Left renal pelvis (tissue), 4 donors: ENCODE measurements around the gene TIMM17A. TPM values are rescaled to one million over a fixed set of nuclear protein-coding genes. Genes with fewer than 3 reads are reported as not detected.
A peak's percentile ranks its signal among the peaks of the same experiment; 100 is the strongest.

Experiments used
- DNase-seq, 4 donors: peaks; one replicate each; pipeline ENCODE4 v3.0.0-alpha.2; 2013; ENCODE audit warnings: low read depth in 4 of 4, low spot score in 3 of 4
- polyA plus RNA-seq, 4 donors: library from polyadenylated mRNA; unstranded; fragments of 120-200 nt; gene quantifications; one replicate each; pipeline ENCODE4 v1.2.1, GENCODE V29; 2013; ENCODE audit not compliant: insufficient read length in 4 of 4

The TIMM17A gene
- 10 to 100 TPM; 46.6 to 74.6 (median 63.2) TPM for polyA plus RNA-seq

DNA sequence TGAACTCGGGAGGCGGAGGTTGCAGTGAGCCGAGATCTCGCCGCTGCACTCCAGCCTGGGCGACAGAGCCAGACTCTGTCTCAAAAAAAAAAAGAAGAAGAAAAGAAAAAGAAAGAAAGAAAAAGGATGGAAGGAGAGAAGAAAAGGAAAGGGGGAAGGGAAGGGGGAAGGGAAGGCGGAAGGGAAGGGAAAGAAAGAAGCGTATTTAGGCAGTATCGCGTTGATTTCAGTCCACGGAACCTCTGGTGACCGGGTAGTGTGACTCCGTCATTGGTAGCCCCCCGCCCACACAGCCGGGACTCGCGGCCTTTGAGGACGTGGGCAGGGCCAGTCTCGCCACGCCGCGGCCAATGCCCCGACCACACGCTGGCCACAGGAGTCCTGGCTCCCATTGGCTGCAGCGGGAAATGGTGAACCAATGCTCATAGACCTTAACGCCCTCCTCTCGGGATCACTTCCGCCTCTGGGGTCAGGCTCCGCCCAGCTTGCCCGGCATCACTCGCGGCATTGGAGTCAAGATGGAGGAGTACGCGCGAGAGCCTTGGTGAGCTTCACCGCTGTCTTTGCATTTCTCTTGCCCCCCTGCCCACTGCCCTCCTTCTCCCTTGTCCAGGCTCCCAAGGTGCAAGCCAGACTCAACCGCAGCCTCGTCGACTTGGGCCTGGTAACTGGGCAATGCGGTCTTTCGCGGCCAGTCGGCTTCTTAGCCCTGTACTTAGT, at the start of gene TIMM17A:
TIMM17A (plus strand) TSS at position 495 of the 720 bp plus-strand sequence; CDS start at position 519, 24 bp downstream.
- DNase-seq, result peak; percentile 92 to 97 (median 95)

DNA sequence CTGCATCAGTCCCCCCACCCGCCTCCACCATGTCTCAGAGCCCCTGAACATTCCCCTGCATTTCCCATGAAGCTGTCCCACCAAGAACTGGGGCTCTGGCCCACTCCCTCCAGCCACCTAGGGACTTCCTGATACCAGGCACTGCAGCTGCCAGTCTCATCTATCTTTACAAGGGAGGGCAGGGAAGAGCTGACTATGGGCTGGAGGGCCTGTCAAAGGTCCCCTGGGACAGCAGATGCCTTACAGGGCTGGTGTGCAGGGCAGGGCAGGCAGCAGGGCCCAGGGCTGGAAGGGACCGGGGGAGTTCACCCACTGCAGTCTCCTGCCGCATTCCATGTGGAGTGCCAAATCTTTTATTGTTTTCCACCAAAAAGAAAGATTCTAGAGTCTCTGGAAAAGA, 49.0 kb upstream of the TIMM17A start:
- DNase-seq, result no peak

DNA sequence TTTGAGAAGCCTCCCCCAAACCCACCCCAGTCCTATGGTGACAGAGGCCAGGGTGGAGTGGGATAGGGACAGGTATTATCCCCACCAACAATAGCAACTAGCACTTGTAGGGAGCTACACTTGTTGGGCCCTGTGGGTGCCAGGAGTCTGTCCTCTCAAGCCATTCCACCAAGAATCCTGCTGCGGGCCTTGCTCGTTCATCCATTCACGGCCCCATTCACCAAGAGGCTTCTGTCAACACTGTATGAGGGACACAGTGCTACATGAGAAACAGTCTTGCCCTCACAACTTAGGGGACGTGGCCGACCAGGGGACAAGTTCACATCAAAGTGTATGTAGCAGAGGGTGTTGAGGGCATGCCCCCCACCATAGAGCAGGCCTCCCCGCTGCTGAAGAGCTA, 47.7 kb upstream of the TIMM17A start:
- no peak for DNase-seq

DNA sequence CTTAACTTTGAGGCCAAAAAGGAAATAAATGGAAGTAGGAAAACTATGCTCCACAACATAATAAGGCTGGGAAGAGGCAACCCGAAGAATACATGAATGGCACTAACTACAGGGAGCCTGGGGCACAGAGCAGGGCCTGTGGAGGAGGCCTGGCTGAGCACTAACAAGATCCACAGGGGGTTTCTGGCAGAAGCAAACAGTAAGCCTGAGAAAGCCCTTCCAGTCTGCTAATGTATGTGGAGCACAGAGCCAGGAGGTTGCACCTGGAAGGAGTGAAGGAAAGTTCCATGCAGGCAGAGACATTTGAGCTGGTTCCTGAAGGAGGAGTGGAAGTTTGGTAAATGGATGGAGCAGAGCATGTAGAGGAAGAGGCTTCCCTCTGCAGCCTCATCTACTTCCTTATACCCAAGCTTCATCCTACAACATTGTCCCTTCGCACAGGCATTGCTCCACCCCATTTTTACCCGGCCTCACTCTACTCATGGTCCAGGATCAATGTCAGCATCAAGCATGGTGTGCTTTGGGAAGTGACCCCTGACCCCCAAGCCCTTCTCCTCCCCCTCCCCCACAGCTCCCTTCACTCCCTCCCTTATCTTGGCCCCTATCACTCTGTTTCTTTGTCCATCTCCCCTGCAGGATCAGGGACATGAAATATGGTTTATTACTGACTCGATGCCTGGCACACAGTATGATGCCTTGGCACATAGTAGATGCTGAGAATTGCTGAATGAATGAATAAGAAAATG, 43.3 kb upstream of the TIMM17A start:
- no peak for DNase-seq

DNA sequence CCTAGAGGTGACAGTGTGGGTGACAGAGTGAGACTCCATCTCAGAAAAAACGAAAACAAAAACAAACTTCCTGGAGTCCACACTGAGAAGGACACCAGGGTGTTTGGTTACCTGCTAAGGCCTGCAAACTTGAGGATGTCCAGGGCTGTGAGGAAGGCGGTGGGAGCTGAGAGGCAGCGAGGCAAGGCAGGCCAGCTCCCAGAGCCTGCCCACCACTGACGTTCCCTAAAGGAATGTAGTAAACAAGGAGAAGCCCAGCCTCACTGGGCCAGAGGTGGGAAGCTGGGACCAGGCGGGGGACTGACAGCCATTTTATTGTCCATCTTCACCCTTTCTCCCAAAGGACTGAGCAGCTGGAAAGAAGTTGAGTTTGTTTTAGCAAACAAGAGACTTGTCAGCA, 42.5 kb upstream of the TIMM17A start:
- DNase-seq, result no peak

DNA sequence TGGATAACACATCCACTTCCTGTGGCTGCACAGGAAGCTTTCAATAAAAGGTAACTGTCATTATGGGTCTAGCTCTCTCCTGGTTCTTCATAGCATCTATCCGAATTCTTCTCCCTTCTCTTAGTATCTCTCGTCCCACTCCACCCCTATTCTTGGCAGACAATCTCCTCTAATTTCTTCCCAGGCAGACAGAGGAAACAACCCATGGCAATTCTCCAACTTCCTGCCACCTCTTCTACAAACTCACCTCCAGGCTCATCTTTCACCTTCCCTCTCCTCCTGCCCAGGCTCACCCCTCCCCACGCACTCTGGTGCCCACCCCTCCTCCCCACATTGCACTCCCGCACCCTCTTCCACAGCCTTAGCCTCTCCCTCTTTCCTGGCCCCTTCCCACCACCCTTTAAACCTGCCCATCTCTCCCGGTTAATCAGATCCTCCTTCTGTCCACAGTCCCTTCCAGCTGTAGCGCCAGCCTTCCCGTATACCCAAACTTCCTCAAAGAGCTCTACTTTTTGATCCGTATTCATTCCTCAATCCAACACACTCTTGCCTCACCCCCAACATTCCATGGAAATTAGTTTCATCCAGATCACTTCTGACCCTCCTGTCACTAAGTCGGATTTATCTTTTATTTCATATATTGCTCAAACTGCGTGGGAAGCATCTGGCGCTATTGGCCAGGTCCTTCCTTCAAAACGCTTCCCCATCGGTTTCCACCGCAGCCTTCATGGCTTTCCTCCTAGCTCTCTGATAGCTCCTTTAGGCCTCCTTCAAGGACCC, 40.7 kb upstream of the TIMM17A start:
- DNase-seq, result no peak

DNA sequence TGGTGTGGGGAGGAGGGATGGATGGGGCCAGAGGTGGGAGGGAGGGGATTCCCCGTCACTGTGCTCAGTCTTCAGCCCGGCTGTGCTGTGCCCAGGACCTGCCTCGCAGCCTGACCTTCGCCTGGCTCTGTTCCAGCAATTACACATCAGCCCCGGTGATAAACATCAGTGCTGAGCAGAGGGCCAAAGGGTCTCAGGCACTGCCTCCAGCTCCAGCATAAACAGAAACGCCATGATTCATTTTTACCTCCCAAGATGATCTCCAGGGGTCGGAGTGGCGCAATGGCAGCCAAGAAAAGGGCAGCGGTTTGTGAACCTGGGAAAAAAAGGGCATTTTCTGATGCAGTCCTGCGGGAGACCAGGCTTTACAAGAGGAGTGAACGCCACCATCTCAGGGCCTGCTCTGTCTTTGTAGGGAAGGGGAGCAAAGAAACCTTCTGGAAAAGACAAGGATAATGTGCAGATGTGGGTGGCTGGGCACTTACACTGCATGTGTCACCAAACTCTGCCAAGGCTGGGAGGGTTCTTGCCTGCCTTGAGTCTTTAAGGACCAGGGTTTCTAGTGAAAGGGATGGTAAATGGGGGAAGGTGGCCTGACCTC, 38.6 kb upstream of the TIMM17A start:
- DNase-seq, result peak in 3 of 4 donors; percentile 65 to 76 (median 72)

DNA sequence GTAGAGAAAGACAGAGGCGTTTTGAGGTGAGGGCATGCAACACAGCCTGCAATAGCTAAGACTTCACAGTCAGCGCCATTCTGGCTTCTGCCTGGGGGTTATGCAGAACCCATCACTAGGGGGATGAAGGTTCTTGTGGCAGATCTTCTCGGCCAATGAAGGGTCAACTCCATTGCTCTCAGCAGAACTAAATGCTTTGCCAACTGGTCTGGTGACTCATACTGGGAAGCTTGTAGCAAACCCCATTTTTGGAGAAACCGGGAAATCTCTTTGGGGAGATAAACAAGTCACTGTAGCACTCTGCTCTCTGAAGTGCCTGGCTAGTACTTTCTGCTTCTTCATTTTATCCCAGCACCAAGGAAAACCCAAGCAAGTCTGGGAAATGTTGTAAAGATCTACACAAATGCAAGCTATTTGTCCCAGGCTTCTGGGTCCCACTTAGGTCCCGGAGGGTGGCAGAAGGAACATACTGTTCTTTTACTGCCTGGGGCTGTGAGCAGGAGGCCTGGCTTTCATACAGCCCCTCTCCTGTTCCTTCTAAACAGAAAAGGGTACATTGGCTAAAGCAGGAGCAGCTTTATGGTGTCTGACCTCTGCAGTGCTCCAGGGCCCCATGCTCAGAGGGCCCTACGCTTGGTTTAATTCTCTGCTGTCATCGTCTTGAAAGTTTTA, 37.8 kb upstream of the TIMM17A start:
- no peak for DNase-seq

DNA sequence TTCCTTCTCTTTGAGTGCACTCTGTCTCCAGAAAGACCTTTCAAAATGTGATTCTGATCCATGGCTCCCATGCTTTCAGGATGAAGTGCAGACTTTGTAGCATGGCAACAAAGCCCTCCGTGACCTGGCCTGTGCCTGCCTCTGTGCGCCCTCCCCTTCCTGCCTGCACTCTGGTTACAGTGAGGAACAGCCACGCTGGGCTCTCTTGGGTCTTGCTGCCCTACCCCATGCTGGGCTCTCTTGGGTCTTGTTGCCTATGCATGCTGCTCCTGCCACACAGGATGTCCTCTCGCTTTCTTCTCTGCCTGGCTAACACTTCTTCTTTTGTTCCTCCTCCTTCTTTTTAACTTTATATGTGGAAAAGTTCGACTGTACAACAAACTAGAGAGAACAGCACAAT, 37.0 kb upstream of the TIMM17A start:
- no peak for DNase-seq

DNA sequence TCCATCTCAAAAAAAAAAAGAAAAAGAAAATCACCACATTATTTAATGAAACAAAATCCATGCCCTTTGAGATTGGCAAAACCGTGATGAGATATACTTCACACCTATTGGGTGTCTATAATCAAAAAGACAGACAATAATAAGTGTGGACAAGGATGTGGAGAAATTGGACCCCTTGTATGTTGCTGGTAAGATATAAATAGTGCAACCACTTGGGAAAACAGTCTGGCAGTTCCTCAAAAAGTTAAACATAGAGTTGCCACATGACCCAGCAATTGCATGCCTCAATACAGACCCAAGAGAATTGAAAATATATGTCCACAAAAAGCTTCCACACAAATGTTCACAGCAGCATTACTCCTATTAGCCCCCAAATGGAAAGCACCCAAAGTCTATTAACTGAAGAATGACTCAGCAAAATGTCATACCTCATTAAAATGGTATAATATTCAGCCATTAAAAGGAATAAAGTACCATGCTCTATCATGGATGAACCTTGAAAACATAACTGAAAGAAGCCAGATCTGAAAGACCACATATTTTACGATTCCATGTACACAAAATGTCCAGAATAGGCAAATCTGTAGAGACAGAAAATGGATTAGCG, 33.2 kb upstream of the TIMM17A start:
- DNase-seq, result no peak

DNA sequence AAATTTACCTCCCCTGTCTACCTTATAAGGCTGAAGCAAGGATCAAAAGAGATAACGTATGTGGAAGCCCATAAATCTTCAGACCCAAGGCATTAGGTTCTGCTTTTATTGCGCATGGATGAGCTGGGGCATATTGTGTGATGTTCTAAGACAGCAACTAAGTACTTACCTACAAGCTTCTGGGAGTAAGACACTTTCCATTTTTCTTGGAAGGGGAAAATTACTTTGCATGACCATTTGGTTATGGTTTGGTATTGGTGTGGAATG, 30.1 kb upstream of the TIMM17A start:
- no peak for DNase-seq

DNA sequence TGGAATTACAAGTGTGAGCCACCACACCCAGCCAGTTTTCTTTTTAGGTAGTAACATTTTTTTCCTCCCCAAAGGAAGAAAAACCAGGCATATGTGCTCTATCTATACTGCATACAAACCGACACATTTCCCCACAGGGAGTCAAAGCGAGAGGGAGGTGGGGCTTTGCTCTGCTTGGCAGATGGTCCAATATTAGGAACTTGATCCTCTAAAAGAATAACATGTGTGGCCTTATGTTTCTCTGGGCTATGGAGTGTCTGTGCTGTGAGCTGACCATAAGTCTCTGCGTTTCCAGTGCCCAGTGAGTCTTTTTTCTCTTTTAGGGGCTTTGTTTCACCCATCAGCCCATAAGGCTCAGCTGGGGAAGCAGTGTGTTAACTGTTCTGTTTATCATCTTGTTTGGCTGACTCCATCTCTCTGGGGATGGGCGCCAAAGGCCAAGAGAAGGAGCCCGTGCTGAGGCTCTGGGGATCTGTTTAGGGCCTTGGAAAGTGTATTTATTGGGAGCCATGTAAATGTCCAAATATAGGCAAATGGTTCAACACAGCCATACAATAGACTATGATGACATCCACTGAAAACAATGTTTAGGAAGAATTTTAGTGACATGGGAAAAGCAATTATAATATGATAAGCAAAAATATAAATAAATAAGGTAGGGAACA, 29.2 kb upstream of the TIMM17A start:
- DNase-seq, result no peak

DNA sequence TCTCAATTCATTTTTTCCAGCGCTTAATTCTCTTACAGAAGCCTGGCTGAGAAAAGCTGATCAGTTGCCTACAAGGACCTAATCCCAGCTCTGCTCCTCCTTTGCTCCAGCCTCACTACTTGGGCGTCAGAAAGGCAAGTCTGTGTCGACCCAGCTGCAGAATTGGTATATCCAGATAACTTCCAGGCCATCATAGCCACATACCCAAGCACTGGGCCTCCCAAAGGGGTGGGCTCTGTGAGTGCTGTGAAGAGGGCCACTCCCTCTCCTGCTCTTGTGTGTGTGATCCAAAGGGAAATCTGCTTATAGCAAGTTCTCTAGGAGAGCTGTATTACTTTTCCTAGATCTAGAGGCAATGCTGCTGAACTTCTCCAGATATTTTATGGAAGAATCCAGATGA, 27.0 kb upstream of the TIMM17A start:
- DNase-seq, result no peak

DNA sequence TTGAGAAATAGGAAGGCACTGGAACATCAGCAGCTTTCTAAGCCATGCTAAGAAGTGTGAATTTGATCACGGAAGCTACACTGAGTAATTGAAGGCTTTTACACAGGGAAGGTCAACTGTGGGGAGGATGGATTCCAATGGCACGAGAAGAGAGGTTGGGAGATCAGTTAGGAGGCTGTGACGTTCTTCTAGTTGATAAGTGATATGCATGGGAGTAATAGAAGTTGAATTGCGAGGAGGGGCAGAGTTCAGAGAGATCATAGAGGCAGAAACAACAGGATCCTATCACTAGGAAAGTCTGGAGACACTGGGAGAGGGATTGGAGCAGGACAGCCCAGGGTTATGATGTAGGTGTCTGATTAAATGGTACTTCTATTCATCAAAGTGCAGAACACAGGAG, 25.2 kb upstream of the TIMM17A start:
- no peak for DNase-seq

DNA sequence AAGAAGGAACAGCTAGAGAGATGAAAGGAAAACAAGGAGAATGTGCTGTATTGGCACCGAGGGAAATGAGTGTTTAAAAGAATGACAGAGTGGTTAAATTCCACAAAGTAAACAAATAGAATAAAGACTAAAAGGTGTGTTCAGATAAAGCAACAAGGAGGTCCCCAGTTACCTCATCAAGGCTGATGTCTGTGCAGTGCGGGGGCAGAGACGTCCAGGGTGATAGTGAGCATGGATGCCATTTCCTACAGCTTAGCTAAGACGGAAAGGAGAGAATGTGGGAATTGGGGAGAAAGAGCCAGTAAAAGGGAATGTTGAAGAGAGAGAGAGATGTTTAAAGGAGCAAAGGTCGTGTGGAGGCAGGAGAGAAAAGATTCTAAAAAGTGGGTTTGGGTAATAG, 24.5 kb upstream of the TIMM17A start:
- DNase-seq, result no peak

DNA sequence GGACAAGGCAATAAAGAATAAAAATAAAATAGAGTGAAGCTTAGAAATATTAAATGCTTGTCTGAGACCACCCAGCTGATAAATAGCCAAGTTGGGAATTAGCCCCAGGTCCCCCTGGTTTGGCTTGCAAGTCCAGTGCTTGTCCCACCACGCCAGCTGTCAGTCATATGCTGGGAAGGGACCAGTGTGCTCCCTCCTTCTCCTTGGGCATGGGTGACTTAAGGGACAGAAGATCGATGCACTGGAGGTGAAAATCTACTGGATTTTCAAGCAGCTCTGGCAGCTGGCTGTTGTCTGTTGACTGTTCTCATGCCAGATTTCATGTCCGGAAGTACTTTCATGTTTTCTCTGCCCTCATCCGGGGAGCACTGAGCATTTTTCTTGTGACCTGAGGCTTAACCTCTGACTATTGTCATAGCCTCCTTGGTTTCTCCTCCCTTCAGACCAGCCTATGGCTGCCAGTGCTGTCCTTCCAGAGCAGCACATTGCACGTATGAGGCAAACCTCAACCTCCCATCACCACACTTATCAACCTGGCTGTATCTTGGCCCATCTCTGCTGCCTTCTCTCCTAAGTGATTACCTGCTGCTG, 21.4 kb upstream of the TIMM17A start:
- DNase-seq, result no peak

DNA sequence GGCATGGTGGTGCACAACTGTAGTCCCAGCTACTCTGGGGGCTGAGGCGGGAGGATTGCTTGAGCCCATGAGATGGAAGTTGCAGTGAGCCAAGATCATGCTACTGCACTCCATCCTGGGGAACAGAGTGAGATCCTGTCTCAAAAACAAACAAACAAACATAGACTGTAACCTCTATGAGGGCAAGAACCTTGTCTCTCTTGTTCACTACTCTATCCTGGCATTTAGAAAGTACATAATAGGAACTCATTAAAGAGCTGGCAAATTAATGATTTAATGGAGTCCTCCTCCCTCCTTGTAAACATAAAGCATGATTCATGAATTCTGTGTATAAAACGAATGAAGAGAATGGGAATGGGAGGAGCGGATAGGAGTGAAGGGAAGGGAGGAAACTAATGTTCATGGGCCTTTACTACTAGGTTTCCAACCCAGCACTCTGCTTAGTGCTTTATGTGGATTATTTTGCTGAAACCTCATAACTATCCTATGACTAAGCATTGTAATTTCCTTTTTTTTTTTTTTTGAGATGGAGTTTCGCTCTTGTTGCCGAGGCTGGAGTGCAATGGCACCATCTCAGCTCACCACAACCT, 17.6 kb upstream of the TIMM17A start:
- DNase-seq, result no peak

DNA sequence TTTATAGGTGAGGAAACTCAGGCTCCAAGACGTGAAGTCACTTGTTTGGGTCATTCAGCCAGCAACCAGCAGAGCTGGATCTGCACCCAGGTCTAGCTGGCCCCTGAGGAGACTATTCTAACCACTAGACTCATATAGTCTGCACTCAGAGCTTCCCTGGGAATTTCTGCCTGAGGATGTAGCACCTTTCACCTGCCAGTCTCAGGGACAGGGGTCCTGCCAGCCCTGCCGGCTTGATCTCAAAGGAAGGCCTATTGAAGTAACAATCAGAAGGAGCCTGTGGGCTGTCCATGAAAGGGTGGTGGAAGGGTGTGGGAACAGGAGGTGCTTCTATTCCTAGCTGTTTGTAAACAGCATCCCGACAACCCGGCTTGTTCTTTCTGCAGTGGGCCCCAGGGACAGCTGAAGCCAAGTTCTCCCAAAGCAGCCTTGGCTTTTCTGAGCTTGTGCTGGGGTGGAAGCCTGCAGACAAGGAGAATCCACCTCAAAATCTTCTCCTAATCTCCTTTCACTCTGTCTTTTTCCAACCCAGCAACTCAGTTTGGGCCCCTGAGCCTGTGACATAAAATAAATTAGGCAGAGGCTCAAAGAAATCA, 16.8 kb upstream of the TIMM17A start:
- no peak for DNase-seq

DNA sequence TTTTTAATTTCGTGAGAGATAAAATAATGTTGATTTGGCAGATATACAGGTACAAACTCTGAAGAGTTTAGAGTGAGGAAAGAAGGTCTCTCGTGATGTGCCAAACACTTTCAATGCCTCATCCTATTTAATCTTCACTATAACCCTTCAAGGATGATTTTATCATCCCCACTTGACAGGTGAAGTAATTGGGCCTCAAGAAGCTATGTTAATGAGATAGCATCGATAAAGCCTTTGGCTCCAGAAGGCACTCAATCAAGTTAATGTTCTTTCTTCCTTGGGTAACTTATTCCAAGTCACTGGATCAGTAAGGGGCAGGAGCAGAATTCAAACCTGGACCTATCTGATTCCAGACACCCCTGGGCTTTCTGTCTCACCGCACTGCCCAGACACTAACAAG, 16.2 kb upstream of the TIMM17A start:
- DNase-seq, result no peak
